Esophagus muscularis mucosa (tissue), 4 donors: ENCODE measurements around the gene ASB5. TPM values are rescaled to one million over a fixed set of nuclear protein-coding genes. Genes with fewer than 3 reads are reported as not detected.

Experiments used
- DNase-seq: peaks from one replicate; pipeline ENCODE4 v3.0.0-alpha.2; 2017; ENCODE audit errors: extremely low spot score
- H3K27ac ChIP-seq, 4 donors: fragments of 200-600 bp; sonication (generic); replicated peaks in 1 of 4; 1 replicate in 3 of 4; 2 replicates in 1 of 4; pipeline ENCODE4 v1.5.1; 2016 to 2019; ENCODE audit warnings: mild to moderate bottlenecking in 1 of 4
- H3K27me3 ChIP-seq, 4 donors: fragments of 200-600 bp; sonication (generic); one replicate each; pipeline versions ENCODE4 v1.5.1 to v1.6.0; 2016 to 2019
- H3K36me3 ChIP-seq, 4 donors: fragments of 200-600 bp; sonication (generic); one replicate each; pipeline ENCODE4 v1.5.1; 2016 to 2019
- H3K4me1 ChIP-seq, 4 donors: fragments of 200-600 bp; sonication (generic); one replicate each; pipeline ENCODE4 v1.5.1; 2016 to 2019
- H3K4me3 ChIP-seq, 4 donors: fragments of 200-600 bp; sonication (generic); 1 replicate in 2 of 4; 2 replicates in 2 of 4; pipeline ENCODE4 v1.5.1; 2016 to 2019; ENCODE audit warnings: mild to moderate bottlenecking in 4 of 4, moderate library complexity in 1 of 4
- H3K9me3 ChIP-seq, 4 donors: fragments of 200-600 bp; sonication (generic); 1 replicate in 3 of 4; 2 replicates in 1 of 4; pipeline ENCODE4 v1.5.1; 2016 to 2019
- CTCF ChIP-seq, 3 experiments: fragments of 200-600 bp in 2 of 3; fragments of 450-650 bp in 1 of 3; sonication (generic) in 2 of 3; IDR thresholded peaks; one replicate each; pipeline ENCODE4 v1.5.1; 2017 to 2019; ENCODE audit warnings: antibody characterized with exemption in 3 of 3, mild to moderate bottlenecking in 2 of 3, moderate library complexity in 1 of 3
- EP300 ChIP-seq: sonication (generic); formaldehyde crosslinking; IDR thresholded peaks from one replicate; pipeline ENCODE4 v1.6.1; 2017; ENCODE audit warnings: antibody characterized with exemption
- POLR2A ChIP-seq: fragments of 450-650 bp; IDR thresholded peaks from one replicate; pipeline ENCODE4 v1.6.1; 2017; ENCODE audit warnings: antibody characterized with exemption, moderate library complexity, mild to moderate bottlenecking, low read depth
- POLR2AphosphoS5 ChIP-seq, 2 donors: sonication (generic); formaldehyde crosslinking; IDR thresholded peaks; one replicate each; pipeline ENCODE4 v1.6.1; 2017; ENCODE audit warnings: antibody characterized with exemption in 2 of 2
- WGBS: methylation state at CpG from one replicate; pipeline ENCODE4 v1.1.5; 2018; 5-methylcytosine and 5-hydroxymethylcytosine counted together
- intact Hi-C: fragments of 100-400 bp; cut with DNase I; formaldehyde crosslinking; loops from one replicate; pipeline ENCODE4 v1.15.1; 2023
- total RNA-seq, 4 donors: library from RNA; depleted of rRNA; stranded (reverse); fragments of >200 nt; gene quantifications; one replicate each; pipeline versions ENCODE4 v1.1.0 to v1.2.1, GENCODE V29; 2016

ASB5 gene
- total RNA-seq, 4 donors from 2014 or later: 13.1 to 37.8 (median 27.0) TPM

- H3K27me3 ChIP-seq: no peaks in the 10 kb centered on the region
- WGBS: 50% methylated on average over 1 of the region's 1 CpG
- DNase-seq: no peak
- H3K9me3 ChIP-seq: peaks cover 0 to 4% (median 0%) of the 10 kb centered on the region in 4 donors
- no peak for TF ChIP-seq POLR2A
- no peak for TF ChIP-seq EP300
- no peak for TF ChIP-seq CTCF (IDR thresholded peaks at IDR 0.05)
- TF ChIP-seq POLR2AphosphoS5 (IDR thresholded peaks at IDR 0.05): no peak
- peak overlapping the region in 3 of 4 donors; percentile 8 to 39 (median 9) for H3K27ac ChIP-seq
- H3K4me1 ChIP-seq: peaks cover 0 to 57% (median 23%) of the 10 kb centered on the region in 4 donors
- intact Hi-C loops: no loop called here
- no peaks in the 10 kb centered on the region for H3K36me3 ChIP-seq
- no peak overlapping the region for H3K4me3 ChIP-seq
Measured at GRCh38 chr4:176256921-176257320, 12.1 kb downstream of the ASB5 start.

- TF ChIP-seq CTCF (IDR thresholded peaks at IDR 0.05): no peak
- Histone ChIP-seq H3K36me3 (no peaks in the 10 kb centered on the region), H3K27me3 (no peaks in the 10 kb centered on the region), H3K4me3 (no peak overlapping the region), H3K9me3 (no peaks in the 10 kb centered on the region), H3K4me1 (peaks cover 0 to 17% (median 11%) of the 10 kb centered on the region in 4 donors), H3K27ac (no peak overlapping the region)
- DNase-seq: no peak
- intact Hi-C loops: no loop called here
- WGBS: 79% methylated on average over 1 of the region's 1 CpG
Measured at GRCh38 chr4:176242764-176243347, 26.2 kb downstream of the ASB5 start.

DNA sequence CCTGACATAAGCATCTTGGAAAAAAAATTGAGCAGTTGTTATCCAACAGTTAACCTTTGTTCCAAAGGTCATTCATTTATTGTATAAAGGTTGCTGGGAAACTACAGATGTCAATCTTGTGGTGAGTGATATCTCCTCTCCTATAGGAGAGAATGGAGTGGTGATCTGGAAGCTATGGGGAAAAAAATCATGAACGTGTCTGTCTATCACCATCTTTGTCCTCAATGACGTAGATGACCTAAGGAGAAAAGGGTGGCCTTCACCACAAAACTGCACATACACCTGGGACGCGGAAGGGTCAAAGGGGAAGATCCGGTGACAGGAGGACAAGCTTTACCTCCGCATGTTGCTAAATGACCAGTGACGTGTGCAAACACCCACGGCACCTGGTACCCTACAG is 27.3 kb downstream of the ASB5 start:
- Histone ChIP-seq H3K27me3 (no peaks in the 10 kb centered on the region), H3K36me3 (no peaks in the 10 kb centered on the region), H3K4me1 (peaks cover 8 to 28% (median 22%) of the 10 kb centered on the region in 4 donors), H3K27ac (peak overlapping the region in 1 of 4 donors; percentile 87), H3K9me3 (no peaks in the 10 kb centered on the region), H3K4me3 (no peak overlapping the region)
- WGBS: 93% methylated on average over 8 of the region's 8 CpGs
- no peak for DNase-seq
- TF ChIP-seq POLR2AphosphoS5 (IDR thresholded peaks at IDR 0.05): no peak
- no peak for TF ChIP-seq CTCF (IDR thresholded peaks at IDR 0.05)
- TF ChIP-seq EP300: no peak
- no peak for TF ChIP-seq POLR2A
- intact Hi-C loops: no loop called here

- WGBS: 58% methylated on average over 4 of the region's 4 CpGs
- Histone ChIP-seq H3K27me3 (no peaks in the 10 kb centered on the region), H3K36me3 (no peaks in the 10 kb centered on the region), H3K4me3 (peak overlapping the region in 1 of 4 donors; percentile 31), H3K9me3 (no peaks in the 10 kb centered on the region), H3K27ac (peak overlapping the region; percentile 75 to 87 (median 83)), H3K4me1 (peaks cover 8 to 36% (median 25%) of the 10 kb centered on the region in 4 donors)
- no peak for TF ChIP-seq POLR2AphosphoS5 (IDR thresholded peaks at IDR 0.05)
- TF ChIP-seq POLR2A: no peak
- TF ChIP-seq EP300: no peak
- TF ChIP-seq CTCF (IDR thresholded peaks at IDR 0.05): no peak
- DNase-seq: no peak
- intact Hi-C loops: no loop called here
Measured at GRCh38 chr4:176238826-176239225, 30.2 kb downstream of the ASB5 start.

GRCh38 chr4:176238157-176238610 is 30.8 kb downstream of the ASB5 start:
- H3K27ac ChIP-seq: peak overlapping the region; percentile 75 to 87 (median 83)
- WGBS: 28% methylated on average over 7 of the region's 7 CpGs
- intact Hi-C loops: no loop called here
- DNase-seq: no peak
- TF ChIP-seq CTCF (IDR thresholded peaks at IDR 0.05) (no peak), POLR2A (no peak), EP300 (peak; percentile 21), POLR2AphosphoS5 (IDR thresholded peaks at IDR 0.05) (peak; percentile 48 to 67)
- no peaks in the 10 kb centered on the region for H3K9me3 ChIP-seq
- H3K36me3 ChIP-seq: no peaks in the 10 kb centered on the region
- H3K4me1 ChIP-seq: peaks cover 8 to 36% (median 25%) of the 10 kb centered on the region in 4 donors
- H3K4me3 ChIP-seq: peak overlapping the region in 3 of 4 donors; percentile 7 to 31 (median 17)
- no peaks in the 10 kb centered on the region for H3K27me3 ChIP-seq
